HepG2 (cell line): Measurements from ENCODE around the gene DNAAF3. TPM values are rescaled to one million over a fixed set of nuclear protein-coding genes. Genes with fewer than 3 reads are reported as not detected.

Experiments used
- FOXO1 ChIP-seq: sonication (generic); formaldehyde crosslinking; IDR thresholded peaks from 2 replicates; pipeline ENCODE4 v1.4.0; 2020; ENCODE audit warnings: missing genetic modification reagents
- HNRNPH1 ChIP-seq: fragments of 200-400 bp; formaldehyde crosslinking; optimal IDR thresholded peaks from 2 replicates; pipeline ENCODE3; 2017; ENCODE audit warnings: mild to moderate bottlenecking, low read depth, low read length
- HNRNPUL1 ChIP-seq: fragments of 200-400 bp; formaldehyde crosslinking; IDR thresholded peaks from 2 replicates; pipeline ENCODE4 v1.6.1; 2017; ENCODE audit warnings: low read depth, mild to moderate bottlenecking, low read length, moderate library complexity
- IRF9 ChIP-seq: sonication (generic); formaldehyde crosslinking; IDR thresholded peaks from 2 replicates; pipeline ENCODE4 v1.8.0; 2022; ENCODE audit warnings: missing genetic modification reagents, mild to moderate bottlenecking, borderline replicate concordance
- JUN ChIP-seq: sonication (generic); formaldehyde crosslinking; IDR thresholded peaks from 2 replicates; pipeline ENCODE4 v1.4.0; 2020; ENCODE audit warnings: mild to moderate bottlenecking, missing genetic modification reagents
- KAT2B ChIP-seq: fragments of 150-350 bp; IDR thresholded peaks from 2 replicates; pipeline ENCODE4 v1.6.1; 2014; ENCODE audit warnings: low read depth, low read length, borderline replicate concordance
- KLF11 ChIP-seq: IDR thresholded peaks from 2 replicates; pipeline ENCODE4 v1.6.1; 2016; ENCODE audit warnings: missing compliant biosample characterization
- KMT2A ChIP-seq: sonication (generic); formaldehyde crosslinking; IDR thresholded peaks from 2 replicates; pipeline ENCODE4 v1.4.0; 2020; ENCODE audit warnings: missing genetic modification reagents
- MEIS2 ChIP-seq: sonication (generic); formaldehyde crosslinking; IDR thresholded peaks from 2 replicates; pipeline ENCODE4 v1.9.0; 2021; ENCODE audit warnings: mild to moderate bottlenecking, missing genetic modification reagents
- MXD1 ChIP-seq: sonication (generic); formaldehyde crosslinking; IDR thresholded peaks from 2 replicates; pipeline ENCODE4 v1.4.0; 2020; ENCODE audit warnings: mild to moderate bottlenecking, missing genetic modification reagents
- RARG ChIP-seq: sonication (generic); formaldehyde crosslinking; IDR thresholded peaks from 2 replicates; pipeline ENCODE4 v1.4.0; 2020; ENCODE audit warnings: low read depth, mild to moderate bottlenecking, missing genetic modification reagents
- REPIN1 ChIP-seq: sonication (generic); formaldehyde crosslinking; IDR thresholded peaks from 2 replicates; pipeline ENCODE4 v1.8.0; 2022; ENCODE audit warnings: missing genetic modification reagents, low read depth, mild to moderate bottlenecking, borderline replicate concordance
- RXRB ChIP-seq: IDR thresholded peaks from 2 replicates; pipeline ENCODE4 v1.6.1; 2016; ENCODE audit warnings: borderline replicate concordance, missing genetic modification reagents, missing compliant biosample characterization
- SIX1 ChIP-seq: sonication (generic); formaldehyde crosslinking; IDR thresholded peaks from 2 replicates; pipeline ENCODE4 v1.4.0; 2020; ENCODE audit warnings: missing genetic modification reagents, borderline replicate concordance
- SMC3 ChIP-seq: IDR thresholded peaks from 2 replicates; pipeline ENCODE4 v1.6.1; 2011; ENCODE audit warnings: low read length, improper control_type of control experiment
- SRSF4 ChIP-seq: fragments of 200-400 bp; formaldehyde crosslinking; IDR thresholded peaks from one replicate; pipeline ENCODE4 v1.6.1; 2018; ENCODE audit warnings: mild to moderate bottlenecking, low read depth, low read length, moderate library complexity; ENCODE audit not compliant: poor library complexity, severe bottlenecking
- U2AF1 ChIP-seq: fragments of 200-400 bp; formaldehyde crosslinking; optimal IDR thresholded peaks from 2 replicates; pipeline ENCODE3; 2017; ENCODE audit warnings: mild to moderate bottlenecking, low read depth, low read length
- ZHX1 ChIP-seq: sonication (generic); formaldehyde crosslinking; IDR thresholded peaks from 2 replicates; pipeline ENCODE4 v1.8.1; 2022; ENCODE audit warnings: low read depth, mild to moderate bottlenecking, missing genetic modification reagents
- ZMYM4 ChIP-seq: sonication (generic); formaldehyde crosslinking; IDR thresholded peaks from 2 replicates; pipeline ENCODE4 v1.8.1; 2023; ENCODE audit warnings: mild to moderate bottlenecking, missing genetic modification reagents
- ZNF549 ChIP-seq: sonication (generic); formaldehyde crosslinking; IDR thresholded peaks from 2 replicates; pipeline ENCODE4 v1.5.0; 2020; ENCODE audit warnings: missing genetic modification reagents
- ZNF629 ChIP-seq: sonication (generic); formaldehyde crosslinking; conservative IDR thresholded peaks from 2 replicates; pipeline ENCODE4 v1.5.0; 2020; ENCODE audit warnings: missing genetic modification reagents
- ZNF75D ChIP-seq: sonication (generic); formaldehyde crosslinking; IDR thresholded peaks from 2 replicates; pipeline ENCODE4 v1.8.1; 2023; ENCODE audit warnings: missing genetic modification reagents, mild to moderate bottlenecking, borderline replicate concordance
- polyA plus RNA-seq, 8 experiments: library from polyadenylated mRNA; depleted of rRNA in 3 of 8; stranded (reverse) in 7 of 8; unstranded in 1 of 8; fragments of >200 nt; fragmentation: Illumina TruSeq in 4 of 8; extraction: Trizol in 4 of 8; gene quantifications; 2 replicates each; pipeline versions ENCODE4 v1.2.1 to v1.2.3, GENCODE V29; 2011 to 2016; ENCODE audit warnings: low read depth in 4 of 8, missing spikeins in 1 of 8, mixed read lengths in 1 of 8; ENCODE audit not compliant: insufficient read depth in 1 of 8
- total RNA-seq, 5 experiments: library from RNA; depleted of rRNA; stranded (reverse); fragments of >200 nt; fragmentation: Illumina TruSeq; extraction: Trizol; gene quantifications; 2 replicates each; pipeline ENCODE4 v1.2.3, GENCODE V29; 2016; ENCODE audit warnings: low read depth in 1 of 5
- TF ChIP-seq, protein P1 (sequence below): sonication (generic); formaldehyde crosslinking; IDR thresholded peaks from 2 replicates; pipeline ENCODE4 v1.5.0; 2020; ENCODE audit warnings: mild to moderate bottlenecking, low read depth, missing genetic modification reagents, borderline replicate concordance
- TF ChIP-seq, protein P2 (sequence below): sonication (generic); formaldehyde crosslinking; IDR thresholded peaks from 2 replicates; pipeline ENCODE4 v1.8.1; 2023; ENCODE audit warnings: mild to moderate bottlenecking, missing genetic modification reagents

The DNAAF3 gene
- total and polyA plus RNA-seq, 2 of the 13 experiments (the other 11 are each of a cell fraction or from before 2014, with no cell fraction given): 0.30 to 0.40 TPM

GRCh38 chr19:55117663-55118391 lies 48.6 kb downstream of the DNAAF3 start (continued):
- TF ChIP-seq, protein P1, sequence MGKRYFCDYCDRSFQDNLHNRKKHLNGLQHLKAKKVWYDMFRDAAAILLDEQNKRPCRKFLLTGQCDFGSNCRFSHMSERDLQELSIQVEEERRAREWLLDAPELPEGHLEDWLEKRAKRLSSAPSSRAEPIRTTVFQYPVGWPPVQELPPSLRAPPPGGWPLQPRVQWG (CRISPR knock-in tag): no peak
- no peak for TF ChIP-seq JUN (CRISPR knock-in tag)
- no peak for TF ChIP-seq HNRNPUL1
- TF ChIP-seq MEIS2 (CRISPR knock-in tag): no peak
- TF ChIP-seq, protein P2, sequence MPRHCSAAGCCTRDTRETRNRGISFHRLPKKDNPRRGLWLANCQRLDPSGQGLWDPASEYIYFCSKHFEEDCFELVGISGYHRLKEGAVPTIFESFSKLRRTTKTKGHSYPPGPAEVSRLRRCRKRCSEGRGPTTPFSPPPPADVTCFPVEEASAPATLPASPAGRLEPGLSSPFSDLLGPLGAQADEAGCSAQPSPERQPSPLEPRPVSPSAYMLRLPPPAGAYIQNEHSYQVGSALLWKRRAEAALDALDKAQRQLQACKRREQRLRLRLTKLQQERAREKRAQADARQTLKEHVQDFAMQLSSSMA: peak; percentile 54; the same call in 1 of the 2 replicates
- no peak for TF ChIP-seq MXD1 (CRISPR knock-in tag)
- TF ChIP-seq IRF9 (CRISPR knock-in tag): no peak
- TF ChIP-seq ZMYM4: no peak
- TF ChIP-seq REPIN1 (CRISPR knock-in tag): no peak
- no peak for TF ChIP-seq ZNF75D (CRISPR knock-in tag)
- no peak for TF ChIP-seq U2AF1
- TF ChIP-seq KMT2A (CRISPR knock-in tag): 0 out of 2 replicates have a peak, but pooled peaks have one; percentile 35
- TF ChIP-seq ZNF549 (CRISPR knock-in tag): no peak
- peak; percentile 8; the same call in 1 of the 2 replicates for TF ChIP-seq FOXO1 (CRISPR knock-in tag)
- no peak; the same call in 1 of the 2 replicates for TF ChIP-seq SIX1 (CRISPR knock-in tag)
- no peak for TF ChIP-seq KAT2B
- no peak for TF ChIP-seq HNRNPH1
- TF ChIP-seq SRSF4: no peak
- TF ChIP-seq KLF11: peak; percentile 68; the same call in 1 of the 2 replicates
- no peak for TF ChIP-seq ZHX1 (CRISPR knock-in tag)
- TF ChIP-seq ZNF629 (CRISPR knock-in tag): no peak
- no peak for TF ChIP-seq RXRB (CRISPR knock-in tag)
- no peak for TF ChIP-seq RARG (CRISPR knock-in tag)
- no peak for TF ChIP-seq SMC3
